Fibroblast of lung (primary cell): ENCODE measurements around the gene FANCL. TPM values are rescaled to one million over a fixed set of nuclear protein-coding genes. Genes with fewer than 3 reads are reported as not detected.
A peak's percentile ranks its signal among the peaks of the same experiment; 100 is the strongest.

Source experiments
- DNase-seq, 2 donors: peaks; one replicate each; pipeline versions ENCODE4 v3.0.0 to v3.0.0-alpha.2; 2010; ENCODE audit warnings: low read depth in 2 of 2
- H2AFZ ChIP-seq: 2 replicates; pipeline ENCODE4 v1.5.1; 2012; ENCODE audit warnings: low read length, control low read depth, inconsistent platforms
- H3K27ac ChIP-seq: 2 replicates; pipeline ENCODE4 v1.5.1; 2011; ENCODE audit warnings: low read length, control low read depth; ENCODE audit not compliant: insufficient read depth
- H3K27me3 ChIP-seq: 2 replicates; pipeline ENCODE4 v1.5.1; 2011; ENCODE audit warnings: mild to moderate bottlenecking, low read length; ENCODE audit not compliant: control insufficient read depth, insufficient read depth
- H3K36me3 ChIP-seq: 2 replicates; pipeline ENCODE4 v1.5.1; 2011; ENCODE audit warnings: low read length; ENCODE audit not compliant: control insufficient read depth, insufficient read depth
- H3K4me1 ChIP-seq: 2 replicates; pipeline ENCODE4 v1.5.1; 2011; ENCODE audit warnings: low read length; ENCODE audit not compliant: control insufficient read depth, insufficient read depth; ENCODE audit errors: extremely low read depth
- H3K4me2 ChIP-seq: 2 replicates; pipeline ENCODE4 v1.5.1; 2011; ENCODE audit warnings: low read length, control low read depth; ENCODE audit not compliant: insufficient read depth; ENCODE audit errors: extremely low read depth
- H3K4me3 ChIP-seq, 4 experiments: fragments of 200-600 bp in 1 of 4; sonication (generic) in 1 of 4; replicated peaks in 1 of 4; 2 replicates each; pipeline ENCODE4 v1.5.1; 2011 to 2016; ENCODE audit warnings: low read length in 4 of 4, low read depth in 3 of 4, mild to moderate bottlenecking in 3 of 4, control low read depth in 2 of 4, inconsistent platforms in 1 of 4, mixed read lengths in 1 of 4; ENCODE audit not compliant: insufficient read depth in 1 of 4; ENCODE audit errors: control extremely low read depth in 1 of 4
- H3K79me2 ChIP-seq: 2 replicates; pipeline ENCODE4 v1.5.1; 2012; ENCODE audit warnings: mild to moderate bottlenecking, low read length, inconsistent platforms; ENCODE audit not compliant: control insufficient read depth, insufficient read depth
- H3K9ac ChIP-seq: 2 replicates; pipeline ENCODE4 v1.5.1; 2011; ENCODE audit warnings: mild to moderate bottlenecking, low read length, control low read depth; ENCODE audit not compliant: insufficient read depth
- H3K9me3 ChIP-seq: 2 replicates; pipeline ENCODE4 v1.5.1; 2012; ENCODE audit warnings: low read depth, low read length; ENCODE audit not compliant: control insufficient read depth, insufficient read depth
- H4K20me1 ChIP-seq: 2 replicates; pipeline ENCODE4 v1.5.1; 2011; ENCODE audit warnings: low read length; ENCODE audit not compliant: control insufficient read depth, insufficient read depth; ENCODE audit errors: extremely low read depth
- CTCF ChIP-seq, 2 donors: IDR thresholded peaks in 1 of 2; conservative IDR thresholded peaks in 1 of 2; 1 replicate in 1 of 2; 2 replicates in 1 of 2; pipeline ENCODE4 v1.5.1; 2011 to 2012; ENCODE audit warnings: low read length in 2 of 2, control low read depth in 1 of 2, inconsistent platforms in 1 of 2, low read depth in 1 of 2, mild to moderate bottlenecking in 1 of 2
- EZH2 ChIP-seq: IDR thresholded peaks from 2 replicates; pipeline ENCODE4 v1.5.1; 2012; ENCODE audit warnings: low read length, control low read depth, mild to moderate bottlenecking; ENCODE audit errors: missing control alignments
- polyA plus RNA-seq, 2 donors: library from polyadenylated mRNA; depleted of rRNA in 1 of 2; stranded (reverse) in 1 of 2; unstranded in 1 of 2; fragments of >200 nt; gene quantifications; 2 replicates each; pipeline ENCODE4 v1.2.1, GENCODE V29; 2011 to 2012; ENCODE audit warnings: missing spikeins in 1 of 2
- total RNA-seq: library from RNA; depleted of rRNA; stranded (reverse); fragments of >200 nt; gene quantifications from 2 replicates; pipeline ENCODE4 v1.2.1, GENCODE V29; 2014

FANCL gene
- total and polyA plus RNA-seq, 2 donors (not counting 1 experiment from before 2014, with no cell fraction given) = 15.2 to 19.7 TPM

DNA sequence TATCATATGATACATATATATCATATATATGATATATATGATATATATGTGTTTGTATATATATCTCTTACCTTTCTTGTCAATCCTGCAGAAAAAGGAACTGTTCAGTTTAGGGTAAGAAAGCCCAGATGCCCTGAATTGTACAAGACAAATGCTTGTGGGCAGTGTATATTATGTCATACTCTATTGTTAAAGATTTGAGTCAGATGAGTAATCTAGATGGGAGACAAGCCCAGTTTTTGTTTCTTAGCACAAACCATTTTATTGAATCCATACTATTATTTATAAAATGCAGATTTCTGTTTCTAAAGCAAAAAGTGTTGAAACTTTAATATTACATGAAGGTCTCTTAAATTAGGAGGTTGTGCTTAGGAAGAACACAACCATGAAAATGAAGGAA is 103.9 kb downstream of the FANCL start:
- Histone ChIP-seq H3K4me3 (no peak overlapping the region), H2AFZ (no peak overlapping the region), H3K4me2 (no peak overlapping the region), H3K36me3 (no peaks in the 10 kb centered on the region), H3K27ac (no peak overlapping the region), H3K9me3 (no peaks in the 10 kb centered on the region), H3K4me1 (peaks cover 9% of the 10 kb centered on the region), H3K79me2 (no peaks in the 10 kb centered on the region), H3K9ac (no peak overlapping the region), H3K27me3 (no peaks in the 10 kb centered on the region), H4K20me1 (no peaks in the 10 kb centered on the region)
- peak; percentile 72 to 87 for DNase-seq
- no peak for TF ChIP-seq CTCF (conservative IDR thresholded peaks at IDR 0.05 in 1 of 2, IDR thresholded peaks at IDR 0.05 in 1 of 2; ENCODE audit: low read depth in 1 of 2, low read length in 2 of 2)
- no peak for TF ChIP-seq EZH2

DNA sequence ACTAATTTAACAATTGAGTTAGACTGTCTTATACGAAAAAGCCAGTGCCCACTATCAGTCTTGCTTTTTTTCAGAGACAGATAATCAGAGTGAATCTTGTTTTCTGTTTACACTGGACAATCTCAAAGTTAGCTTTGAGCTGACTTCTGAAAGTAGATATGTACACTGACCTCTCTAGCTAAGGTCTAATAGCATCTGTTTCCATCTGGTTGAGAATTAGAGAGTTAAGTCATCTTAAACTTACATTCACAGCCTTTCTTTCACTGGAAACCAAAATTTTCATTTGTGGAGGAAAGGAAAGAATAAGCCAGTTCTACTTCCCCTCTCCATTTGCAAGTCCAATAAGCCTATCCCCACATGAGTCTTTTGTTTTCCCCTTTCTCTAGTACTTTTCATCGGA is 105.3 kb downstream of the FANCL start:
- no peak overlapping the region for H3K4me2 ChIP-seq
- peak in 1 of 2 donors; percentile 12 for DNase-seq
- TF ChIP-seq CTCF (conservative IDR thresholded peaks at IDR 0.05 in 1 of 2, IDR thresholded peaks at IDR 0.05 in 1 of 2; ENCODE audit: low read depth in 1 of 2, low read length in 2 of 2) (no peak), EZH2 (no peak)
- H3K27ac ChIP-seq = no peak overlapping the region
- H3K27me3 ChIP-seq = no peaks in the 10 kb centered on the region
- no peaks in the 10 kb centered on the region for H3K9me3 ChIP-seq
- H3K79me2 ChIP-seq = no peaks in the 10 kb centered on the region
- H4K20me1 ChIP-seq = no peaks in the 10 kb centered on the region
- H3K4me3 ChIP-seq = no peak overlapping the region
- H2AFZ ChIP-seq = no peak overlapping the region
- H3K9ac ChIP-seq = no peak overlapping the region
- H3K4me1 ChIP-seq = peaks cover 14% of the 10 kb centered on the region
- no peaks in the 10 kb centered on the region for H3K36me3 ChIP-seq

DNA sequence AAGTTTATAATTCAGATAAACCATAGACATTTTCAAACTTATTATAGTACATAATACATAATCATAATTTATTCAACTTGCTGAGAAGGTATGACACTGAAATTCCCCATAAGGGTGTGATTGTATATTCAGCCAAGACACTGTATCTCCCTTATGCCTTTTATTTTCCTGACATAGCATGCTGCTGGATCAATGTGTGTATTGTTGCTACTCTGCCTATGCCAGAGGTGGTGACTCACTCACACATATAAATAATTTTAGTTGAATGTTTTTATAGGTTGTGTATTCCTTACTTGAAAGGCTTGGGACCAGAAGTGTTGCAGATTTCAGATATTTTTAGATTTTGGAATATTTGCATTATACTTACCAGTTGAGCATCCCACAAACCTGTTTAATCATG is 107.7 kb downstream of the FANCL start:
- Histone ChIP-seq H3K4me3 (no peak overlapping the region), H4K20me1 (no peaks in the 10 kb centered on the region), H3K79me2 (no peaks in the 10 kb centered on the region), H3K4me2 (no peak overlapping the region), H3K36me3 (no peaks in the 10 kb centered on the region), H3K9me3 (no peaks in the 10 kb centered on the region), H2AFZ (no peak overlapping the region), H3K27ac (no peak overlapping the region), H3K9ac (no peak overlapping the region), H3K4me1 (peaks cover 7% of the 10 kb centered on the region), H3K27me3 (no peaks in the 10 kb centered on the region)
- DNase-seq = peak in 1 of 2 donors; percentile 43
- TF ChIP-seq EZH2 = no peak
- no peak for TF ChIP-seq CTCF (conservative IDR thresholded peaks at IDR 0.05 in 1 of 2, IDR thresholded peaks at IDR 0.05 in 1 of 2; ENCODE audit: low read depth in 1 of 2, low read length in 2 of 2)
